DOHH2 (cell line): Measurements from ENCODE around the gene PPP1R13B.

ENCODE experiments used
- H3F3A ChIP-seq: fragments of 200-600 bp; sonication (generic), shearing (Covaris generic); 2 replicates; pipeline ENCODE4 v1.6.0; 2016; ENCODE audit warnings: antibody characterized with exemption, mild to moderate bottlenecking; ENCODE audit not compliant: control insufficient read depth, insufficient read depth
- H3K27ac ChIP-seq: fragments of 200-600 bp; sonication (generic); 2 replicates; pipeline ENCODE4 v1.5.1; 2014; ENCODE audit warnings: low read depth, mild to moderate bottlenecking, low read length, moderate library complexity
- H3K27me3 ChIP-seq: fragments of 200-600 bp; sonication (generic); 2 replicates; pipeline ENCODE4 v1.6.1; 2014; ENCODE audit warnings: mild to moderate bottlenecking, low read length, mixed read lengths; ENCODE audit not compliant: control insufficient read depth
- H3K36me3 ChIP-seq: fragments of 200-600 bp; sonication (generic); 2 replicates; pipeline ENCODE4 v1.6.1; 2014; ENCODE audit warnings: mild to moderate bottlenecking, low read length, moderate library complexity, mixed read lengths; ENCODE audit not compliant: control insufficient read depth
- H3K4me1 ChIP-seq: fragments of 200-600 bp; sonication (generic); 2 replicates; pipeline ENCODE4 v1.6.1; 2014; ENCODE audit warnings: mild to moderate bottlenecking, low read length, mixed read lengths; ENCODE audit not compliant: control insufficient read depth
- H3K4me2 ChIP-seq: fragments of 200-600 bp; sonication (generic); 2 replicates; pipeline ENCODE4 v1.6.0; 2014; ENCODE audit warnings: mild to moderate bottlenecking, low read length, moderate library complexity
- H3K4me3 ChIP-seq: fragments of 200-600 bp; sonication (generic); 2 replicates; pipeline ENCODE4 v1.5.1; 2014; ENCODE audit warnings: mild to moderate bottlenecking, low read length, mixed read lengths
- H3K79me2 ChIP-seq: fragments of 200-600 bp; sonication (generic); 2 replicates; pipeline ENCODE4 v1.6.1; 2014; ENCODE audit warnings: mild to moderate bottlenecking, low read length, mixed read lengths; ENCODE audit not compliant: control insufficient read depth
- H3K9me2 ChIP-seq: fragments of 200-600 bp; sonication (generic); replicated peaks from 2 replicates; pipeline ENCODE4 v1.6.1; 2014; ENCODE audit warnings: mild to moderate bottlenecking, low read length, mixed read lengths; ENCODE audit not compliant: control insufficient read depth
- H3K9me3 ChIP-seq: fragments of 200-600 bp; sonication (generic); 2 replicates; pipeline ENCODE4 v1.6.1; 2014; ENCODE audit warnings: antibody characterized with exemption, low read length, mixed read lengths; ENCODE audit not compliant: control insufficient read depth, insufficient read depth
- H4K20me1 ChIP-seq: fragments of 200-600 bp; sonication (generic); 2 replicates; pipeline ENCODE4 v1.6.0; 2014; ENCODE audit warnings: low read depth, mild to moderate bottlenecking, antibody characterized with exemption, low read length, moderate library complexity; ENCODE audit not compliant: control insufficient read depth, insufficient read depth
- CTCF ChIP-seq: fragments of 200-600 bp; sonication (generic); IDR thresholded peaks from one replicate; pipeline ENCODE4 v1.5.1; 2014; ENCODE audit warnings: antibody characterized with exemption, mild to moderate bottlenecking, low read depth, low read length; ENCODE audit not compliant: poor library complexity, severe bottlenecking
- EZH2phosphoT487 ChIP-seq: fragments of 200-600 bp; sonication (generic); IDR thresholded peaks from 2 replicates; pipeline ENCODE4 v1.6.1; 2017; ENCODE audit warnings: borderline replicate concordance, mild to moderate bottlenecking, antibody characterized with exemption, low read length, moderate library complexity, mixed read lengths

PPP1R13B gene

GRCh38 chr14:103836976-103837725 lies 10.2 kb downstream of the PPP1R13B start:
- H3K9me2 ChIP-seq, result no peaks in the 10 kb centered on the region
- H3K27me3 ChIP-seq, result no peaks in the 10 kb centered on the region
- no peak overlapping the region for H3K4me2 ChIP-seq
- H3K4me3 ChIP-seq, result no peak overlapping the region
- no peaks in the 10 kb centered on the region for H3F3A ChIP-seq
- H3K4me1 ChIP-seq, result no peaks in the 10 kb centered on the region
- no peaks in the 10 kb centered on the region for H4K20me1 ChIP-seq
- no peaks in the 10 kb centered on the region for H3K9me3 ChIP-seq
- TF ChIP-seq CTCF (no peak), EZH2phosphoT487 (no peak)
- H3K27ac ChIP-seq, result no peak overlapping the region
- H3K36me3 ChIP-seq, result no peaks in the 10 kb centered on the region
- no peaks in the 10 kb centered on the region for H3K79me2 ChIP-seq

- no peaks in the 10 kb centered on the region for H3K4me1 ChIP-seq
- H3K4me2 ChIP-seq, result no peak overlapping the region
- H3K27me3 ChIP-seq, result no peaks in the 10 kb centered on the region
- H3K9me3 ChIP-seq, result no peaks in the 10 kb centered on the region
- TF ChIP-seq EZH2phosphoT487, result no peak
- no peak for TF ChIP-seq CTCF
- no peaks in the 10 kb centered on the region for H3K9me2 ChIP-seq
- no peaks in the 10 kb centered on the region for H4K20me1 ChIP-seq
- no peak overlapping the region for H3K27ac ChIP-seq
- H3K36me3 ChIP-seq, result no peaks in the 10 kb centered on the region
- no peaks in the 10 kb centered on the region for H3F3A ChIP-seq
- no peak overlapping the region for H3K4me3 ChIP-seq
- H3K79me2 ChIP-seq, result no peaks in the 10 kb centered on the region
Observed at GRCh38 chr14:103834956-103835355, 12.4 kb downstream of the PPP1R13B start.

GRCh38 chr14:103833711-103834110 lies 13.7 kb downstream of the PPP1R13B start:
- Histone ChIP-seq H3K9me2 (no peaks in the 10 kb centered on the region), H3K4me3 (no peak overlapping the region), H3K4me1 (no peaks in the 10 kb centered on the region), H3K9me3 (no peaks in the 10 kb centered on the region), H3K79me2 (no peaks in the 10 kb centered on the region), H3F3A (no peaks in the 10 kb centered on the region), H3K27ac (no peak overlapping the region), H3K27me3 (no peaks in the 10 kb centered on the region), H3K4me2 (no peak overlapping the region), H4K20me1 (no peaks in the 10 kb centered on the region), H3K36me3 (no peaks in the 10 kb centered on the region)
- TF ChIP-seq CTCF, result no peak
- no peak for TF ChIP-seq EZH2phosphoT487
